SK-N-SH (cell line): Measurements from ENCODE around the gene MRPS23. TPM values are rescaled to one million over a fixed set of nuclear protein-coding genes. Genes with fewer than 3 reads are reported as not detected.

Experiments used
- CTCF ChIA-PET: fragments of 300-600, 350-600 bp; formaldehyde crosslinking; extraction: SDS; loops from one replicate; lab custom pipeline; 2021; lab: Yijun Ruan, JAX
- POLR2A ChIA-PET: fragments of 350-600 bp; sonication (Branson Sonifier 250); formaldehyde crosslinking; extraction: SDS; loops from one replicate; lab custom pipeline; 2020; ENCODE audit warnings: antibody characterized with exemption, inconsistent platforms; lab: Yijun Ruan, JAX
- DNase-seq: peaks from one replicate; pipeline ENCODE4 v3.0.0; 2012
- H2AFZ ChIP-seq: fragments of 200-600 bp; sonication (generic); 2 replicates; pipeline ENCODE4 v1.8.1; 2016; ENCODE audit warnings: antibody characterized with exemption, mild to moderate bottlenecking, low read depth
- H3F3A ChIP-seq: fragments of 200-600 bp; sonication (generic); replicated peaks from 2 replicates; pipeline ENCODE3; 2016; ENCODE audit warnings: antibody characterized with exemption, mild to moderate bottlenecking; ENCODE audit not compliant: insufficient read depth
- H3K27ac ChIP-seq, 2 experiments: fragments of 200-500 bp in 1 of 2; fragments of 200-600 bp in 1 of 2; sonication (Bioruptor generic) in 1 of 2; sonication (generic), shearing (Covaris generic) in 1 of 2; 2 replicates each; pipeline versions ENCODE4 v1.5.1 to v1.6.1; 2014 to 2016; ENCODE audit warnings: low read depth in 2 of 2, inconsistent platforms in 1 of 2, low read length in 1 of 2, mild to moderate bottlenecking in 1 of 2, mixed read lengths in 1 of 2
- H3K27me3 ChIP-seq: fragments of 200-600 bp; sonication (generic), shearing (Covaris generic); 2 replicates; pipeline ENCODE4 v1.6.1; 2016; ENCODE audit warnings: mixed run types; ENCODE audit not compliant: insufficient read depth
- H3K36me3 ChIP-seq, 2 experiments: fragments of 200-500 bp in 1 of 2; fragments of 200-600 bp in 1 of 2; sonication (Bioruptor generic) in 1 of 2; sonication (generic) in 1 of 2; replicated peaks in 1 of 2; 2 replicates each; pipeline versions ENCODE3 to v1.5.1; 2014 to 2016; ENCODE audit warnings: low read length in 1 of 2, mild to moderate bottlenecking in 1 of 2; ENCODE audit not compliant: insufficient read depth in 2 of 2, control insufficient read depth in 1 of 2
- H3K4me1 ChIP-seq, 2 experiments: fragments of 200-500 bp in 1 of 2; fragments of 200-600 bp in 1 of 2; sonication (Bioruptor generic) in 1 of 2; sonication (generic), shearing (Covaris generic) in 1 of 2; 2 replicates each; pipeline versions ENCODE4 v1.5.1 to v1.6.1; 2014 to 2016; ENCODE audit warnings: low read depth in 1 of 2, low read length in 1 of 2, mixed run types in 1 of 2; ENCODE audit not compliant: insufficient read depth in 2 of 2, control insufficient read depth in 1 of 2
- H3K4me2 ChIP-seq: fragments of 200-600 bp; sonication (generic), shearing (Covaris generic); 2 replicates; pipeline ENCODE4 v1.6.1; 2017; ENCODE audit warnings: mixed run types
- H3K4me3 ChIP-seq, 2 experiments: fragments of 200-500 bp in 1 of 2; fragments of 200-600 bp in 1 of 2; sonication (Bioruptor generic) in 1 of 2; sonication (generic), shearing (Covaris generic) in 1 of 2; 2 replicates each; pipeline versions ENCODE4 v1.5.1 to v1.8.1; 2014 to 2016; ENCODE audit warnings: low read depth in 2 of 2, inconsistent platforms in 1 of 2, low read length in 1 of 2, mild to moderate bottlenecking in 1 of 2, mixed read lengths in 1 of 2, moderate library complexity in 1 of 2
- H3K79me2 ChIP-seq: fragments of 200-600 bp; sonication (generic); 2 replicates; pipeline ENCODE4 v1.8.1; 2017; ENCODE audit warnings: mild to moderate bottlenecking; ENCODE audit not compliant: insufficient read depth
- H3K9ac ChIP-seq: fragments of 200-600 bp; sonication (generic); 2 replicates; pipeline ENCODE4 v1.6.1; 2017; ENCODE audit warnings: mixed run types
- H3K9me2 ChIP-seq: fragments of 200-600 bp; sonication (generic); 2 replicates; pipeline ENCODE4 v1.6.1; 2017; ENCODE audit warnings: mixed run types
- H3K9me3 ChIP-seq: fragments of 200-600 bp; sonication (generic); 2 replicates; pipeline ENCODE4 v1.6.1; 2017; ENCODE audit warnings: mixed run types, mild to moderate bottlenecking, moderate library complexity
- H4K20me1 ChIP-seq: fragments of 200-600 bp; sonication (generic); 2 replicates; pipeline ENCODE4 v1.6.1; 2017; ENCODE audit warnings: mild to moderate bottlenecking, mixed run types; ENCODE audit not compliant: insufficient read depth
- CHD2 ChIP-seq: fragments of 150-350 bp; IDR thresholded peaks from 2 replicates; pipeline ENCODE4 v1.6.1; 2018; ENCODE audit warnings: low read length; ENCODE audit not compliant: partially characterized antibody
- CTCF ChIP-seq: fragments of 200-600 bp; sonication (generic); IDR thresholded peaks from 2 replicates; pipeline ENCODE4 v1.6.1; 2017; ENCODE audit warnings: antibody characterized with exemption, mild to moderate bottlenecking, moderate library complexity
- EZH2phosphoT487 ChIP-seq: fragments of 200-600 bp; sonication (generic); IDR thresholded peaks from 2 replicates; pipeline ENCODE4 v1.6.1; 2017; ENCODE audit warnings: low read depth, mixed run types, mild to moderate bottlenecking, antibody characterized with exemption, moderate library complexity, borderline replicate concordance
- FOXJ3 ChIP-seq: sonication (generic); formaldehyde crosslinking; IDR thresholded peaks from 2 replicates; pipeline ENCODE4 v1.5.1; 2020; ENCODE audit warnings: mild to moderate bottlenecking, missing genetic modification reagents
- FOXM1 ChIP-seq: IDR thresholded peaks from 2 replicates; pipeline ENCODE4 v1.4.0; 2012; ENCODE audit warnings: low read depth, mild to moderate bottlenecking
- GABPA ChIP-seq: IDR thresholded peaks from 2 replicates; pipeline ENCODE4 v1.4.0; 2012; ENCODE audit warnings: low read depth, mild to moderate bottlenecking
- GATA2 ChIP-seq: sonication (generic); formaldehyde crosslinking; IDR thresholded peaks from 2 replicates; pipeline ENCODE4 v1.5.0; 2020; ENCODE audit warnings: mild to moderate bottlenecking, missing genetic modification reagents
- JUND ChIP-seq: IDR thresholded peaks from 2 replicates; pipeline ENCODE4 v1.4.0; 2012
- MEF2A ChIP-seq: IDR thresholded peaks from 2 replicates; pipeline ENCODE4 v1.4.0; 2012; ENCODE audit warnings: low read depth, borderline replicate concordance
- MXI1 ChIP-seq: IDR thresholded peaks from 2 replicates; pipeline ENCODE4 v1.6.1; 2012; ENCODE audit warnings: mild to moderate bottlenecking, low read depth, low read length, improper control_type of control experiment
- POLR2AphosphoS5 ChIP-seq: IDR thresholded peaks from 2 replicates; pipeline ENCODE4 v1.6.1; 2012; ENCODE audit warnings: low read depth, low read length
- RCOR1 ChIP-seq: fragments of 150-350 bp; IDR thresholded peaks from 2 replicates; pipeline ENCODE4 v1.6.1; 2017; ENCODE audit warnings: antibody characterized with exemption, low read length
- REST ChIP-seq: IDR thresholded peaks from 2 replicates; pipeline ENCODE4 v1.6.1; 2012; ENCODE audit warnings: mild to moderate bottlenecking, low read depth, low read length, moderate library complexity
- SMC3 ChIP-seq: IDR thresholded peaks from 2 replicates; pipeline ENCODE4 v1.6.1; 2012; ENCODE audit warnings: low read depth, low read length, improper control_type of control experiment
- TAF1 ChIP-seq: IDR thresholded peaks from 2 replicates; pipeline ENCODE4 v1.6.1; 2012; ENCODE audit warnings: low read depth, mild to moderate bottlenecking, low read length, moderate library complexity, borderline replicate concordance
- TCF12 ChIP-seq: IDR thresholded peaks from 2 replicates; pipeline ENCODE4 v1.4.0; 2012
- TEAD4 ChIP-seq: IDR thresholded peaks from 2 replicates; pipeline ENCODE4 v1.4.0; 2012; ENCODE audit warnings: mild to moderate bottlenecking, borderline replicate concordance; ENCODE audit not compliant: insufficient read depth
- YY1 ChIP-seq: IDR thresholded peaks from 2 replicates; pipeline ENCODE4 v1.4.0; 2012; ENCODE audit warnings: low read depth, mild to moderate bottlenecking
- WGBS: methylation state at CpG from one replicate; pipeline ENCODE4 v1.1.6; 2017; ENCODE audit warnings: low lambda C conversion rate; 5-methylcytosine and 5-hydroxymethylcytosine counted together
- polyA plus RNA-seq, 3 experiments: library from polyadenylated mRNA; depleted of rRNA; stranded (reverse); fragments of >200 nt; gene quantifications; 2 replicates each; pipeline ENCODE4 v1.2.3, GENCODE V29; 2012

Gene MRPS23
- polyA plus RNA-seq, 1 of the 3 experiments (the other 2 are of a cell fraction), result 105 TPM

- TF ChIP-seq CTCF (no peak), CHD2 (no peak), FOXJ3 (CRISPR knock-in tag) (no peak), TAF1 (no peak), POLR2AphosphoS5 (no peak)
Measured at GRCh38 chr17:57866319-57866718, 16.5 kb upstream of the MRPS23 start (continued).

- no peaks in the 10 kb centered on the region for H3K9me3 ChIP-seq
- H2AFZ ChIP-seq, result no peak overlapping the region
- H3K9me2 ChIP-seq, result no peaks in the 10 kb centered on the region
- H3F3A ChIP-seq, result peaks cover 23% of the 10 kb centered on the region
- H3K4me2 ChIP-seq, result no peak overlapping the region
- H4K20me1 ChIP-seq, result no peaks in the 10 kb centered on the region
- CTCF ChIA-PET, result interaction anchor here (1.0 to 25.6 kb wide), 6 partner anchors 6 to 134 kb away, joined by 3 to 1002 read pairs (median 148); partner anchors contain the start of genes MRPS23, SRSF1 and VEZF1
- TF ChIP-seq GATA2 (CRISPR knock-in tag) (no peak), JUND (no peak), CTCF (no peak), MEF2A (no peak), YY1 (no peak), TCF12 (no peak), TEAD4 (no peak), FOXJ3 (CRISPR knock-in tag) (no peak), SMC3 (no peak), MXI1 (no peak), RCOR1 (no peak), EZH2phosphoT487 (no peak), TAF1 (no peak), REST (no peak), POLR2AphosphoS5 (no peak), GABPA (no peak), FOXM1 (no peak)
- TF ChIP-seq, all 33 proteins: peak for 0
- H3K27me3 ChIP-seq, result no peaks in the 10 kb centered on the region
- H3K27ac ChIP-seq, result no peak overlapping the region
- peaks cover 6 to 23% of the 10 kb centered on the region in 2 experiments for H3K36me3 ChIP-seq
- DNase-seq, result no peak
- H3K4me3 ChIP-seq, result no peak overlapping the region
- H3K4me1 ChIP-seq, result peaks cover 33 to 34% of the 10 kb centered on the region in 2 experiments; a peak in 3 of 4 replicates
- WGBS, result 95% methylated on average over 8 of the region's 8 CpGs
- no peak overlapping the region for H3K9ac ChIP-seq
- POLR2A ChIA-PET, result no interaction called here
- peaks cover 4% of the 10 kb centered on the region; the same call in 1 of the 2 replicates for H3K79me2 ChIP-seq
Measured at GRCh38 chr17:57864273-57864672, 14.4 kb upstream of the MRPS23 start.
